HepG2 (cell line): ENCODE data around the gene HMG20B. TPM values are rescaled to one million over a fixed set of nuclear protein-coding genes. Genes with fewer than 3 reads are reported as not detected.

Source experiments
- ADNP ChIP-seq: sonication (generic); formaldehyde crosslinking; IDR thresholded peaks from 2 replicates; pipeline ENCODE4 v1.4.0; 2020; ENCODE audit warnings: missing genetic modification reagents
- ELF3 ChIP-seq: IDR thresholded peaks from 2 replicates; pipeline ENCODE4 v1.6.1; 2016; ENCODE audit warnings: missing genetic modification reagents, missing compliant biosample characterization
- EP300 ChIP-seq, 3 experiments: sonication (generic) in 1 of 3; formaldehyde crosslinking in 1 of 3; IDR thresholded peaks; 2 replicates each; pipeline versions ENCODE4 v1.5.1 to v1.6.1; 2011 to 2020; ENCODE audit warnings: low read depth in 2 of 3, low read length in 2 of 3, borderline replicate concordance in 1 of 3, improper control_type of control experiment in 1 of 3, mild to moderate bottlenecking in 1 of 3, missing genetic modification reagents in 1 of 3, moderate library complexity in 1 of 3
- FIP1L1 ChIP-seq: fragments of 200-400 bp; formaldehyde crosslinking; IDR thresholded peaks from 2 replicates; pipeline ENCODE4 v1.6.1; 2018; ENCODE audit warnings: low read depth, mild to moderate bottlenecking, low read length, moderate library complexity, borderline replicate concordance; ENCODE audit not compliant: insufficient read depth
- HDAC2 ChIP-seq: sonication (generic); formaldehyde crosslinking; IDR thresholded peaks from 2 replicates; pipeline ENCODE4 v1.4.0; 2020; ENCODE audit warnings: missing genetic modification reagents
- MAZ ChIP-seq, 2 experiments: sonication (generic) in 1 of 2; formaldehyde crosslinking in 1 of 2; IDR thresholded peaks; 2 replicates each; pipeline versions ENCODE4 v1.5.0 to v1.6.1; 2012 to 2020; ENCODE audit warnings: low read depth in 2 of 2, mild to moderate bottlenecking in 2 of 2, borderline replicate concordance in 1 of 2, improper control_type of control experiment in 1 of 2, low read length in 1 of 2, missing genetic modification reagents in 1 of 2, moderate library complexity in 1 of 2
- MED8 ChIP-seq: sonication (generic); formaldehyde crosslinking; IDR thresholded peaks from 2 replicates; pipeline ENCODE4 v1.8.1; 2023; ENCODE audit warnings: mild to moderate bottlenecking, missing genetic modification reagents; ENCODE audit not compliant: insufficient replicate concordance
- MEF2D ChIP-seq: sonication (generic); formaldehyde crosslinking; IDR thresholded peaks from 2 replicates; pipeline ENCODE4 v1.5.1; 2020; ENCODE audit warnings: mild to moderate bottlenecking, missing genetic modification reagents
- NFIB ChIP-seq: sonication (generic); formaldehyde crosslinking; IDR thresholded peaks from 2 replicates; pipeline ENCODE4 v1.9.0; 2021; ENCODE audit warnings: missing genetic modification reagents, mild to moderate bottlenecking, borderline replicate concordance
- NRL ChIP-seq: sonication (generic); formaldehyde crosslinking; IDR thresholded peaks from 2 replicates; pipeline ENCODE4 v1.5.0; 2020; ENCODE audit warnings: missing genetic modification reagents, mild to moderate bottlenecking, moderate library complexity, borderline replicate concordance
- RAD21 ChIP-seq: fragments of 450-650 bp; formaldehyde crosslinking; IDR thresholded peaks from 2 replicates; pipeline ENCODE4 v1.5.0; 2020; ENCODE audit warnings: mild to moderate bottlenecking
- RBM22 ChIP-seq: fragments of 200-400 bp; formaldehyde crosslinking; optimal IDR thresholded peaks from 2 replicates; pipeline ENCODE3; 2017; ENCODE audit warnings: mild to moderate bottlenecking, low read length, moderate library complexity
- SKIL ChIP-seq: sonication (generic); formaldehyde crosslinking; IDR thresholded peaks from 2 replicates; pipeline ENCODE4 v1.8.0; 2022; ENCODE audit warnings: missing genetic modification reagents, mild to moderate bottlenecking, moderate library complexity, borderline replicate concordance
- SYNCRIP ChIP-seq: fragments of 200-400 bp; formaldehyde crosslinking; IDR thresholded peaks from 2 replicates; pipeline ENCODE4 v1.6.1; 2018; ENCODE audit warnings: mild to moderate bottlenecking, low read depth, low read length; ENCODE audit not compliant: insufficient read depth
- TRIM24 ChIP-seq: sonication (generic); formaldehyde crosslinking; IDR thresholded peaks from 2 replicates; pipeline ENCODE4 v1.8.0; 2022; ENCODE audit warnings: mild to moderate bottlenecking, missing genetic modification reagents
- ZFY ChIP-seq: sonication (generic); formaldehyde crosslinking; IDR thresholded peaks from 2 replicates; pipeline ENCODE4 v1.4.0; 2020; ENCODE audit warnings: missing genetic modification reagents
- ZIK1 ChIP-seq: sonication (generic); formaldehyde crosslinking; IDR thresholded peaks from 2 replicates; pipeline ENCODE4 v1.5.0; 2020; ENCODE audit warnings: mild to moderate bottlenecking, low read depth, missing genetic modification reagents, borderline replicate concordance
- ZKSCAN1 ChIP-seq: fragments of 150-350 bp; IDR thresholded peaks from 2 replicates; pipeline ENCODE4 v1.6.1; 2014; ENCODE audit warnings: low read length
- ZNF143 ChIP-seq: sonication (generic); formaldehyde crosslinking; IDR thresholded peaks from 2 replicates; pipeline ENCODE4 v1.4.0; 2020; ENCODE audit warnings: missing genetic modification reagents
- ZNF17 ChIP-seq: sonication (generic); formaldehyde crosslinking; IDR thresholded peaks from 2 replicates; pipeline ENCODE4 v1.5.0; 2020; ENCODE audit warnings: mild to moderate bottlenecking, missing genetic modification reagents
- ZNF205 ChIP-seq: IDR thresholded peaks from 2 replicates; pipeline ENCODE4 v1.6.1; 2018; ENCODE audit warnings: missing biosample characterization, missing genetic modification reagents
- ZNF260 ChIP-seq: sonication (generic); formaldehyde crosslinking; IDR thresholded peaks from 2 replicates; pipeline ENCODE4 v1.4.0; 2020; ENCODE audit warnings: missing genetic modification reagents, low read depth, mild to moderate bottlenecking, borderline replicate concordance
- ZNF350 ChIP-seq: sonication (generic); formaldehyde crosslinking; IDR thresholded peaks from 2 replicates; pipeline ENCODE4 v1.4.0; 2020; ENCODE audit warnings: mild to moderate bottlenecking, low read depth, missing genetic modification reagents, borderline replicate concordance
- ZNF484 ChIP-seq: sonication (generic); formaldehyde crosslinking; IDR thresholded peaks from 2 replicates; pipeline ENCODE4 v1.5.1; 2020; ENCODE audit warnings: mild to moderate bottlenecking, low read depth, missing genetic modification reagents, borderline replicate concordance
- ZNF543 ChIP-seq: sonication (generic); formaldehyde crosslinking; IDR thresholded peaks from 2 replicates; pipeline ENCODE4 v1.4.0; 2020; ENCODE audit warnings: mild to moderate bottlenecking, missing genetic modification reagents
- ZNF567 ChIP-seq: sonication (generic); formaldehyde crosslinking; IDR thresholded peaks from 2 replicates; pipeline ENCODE4 v1.8.1; 2023; ENCODE audit warnings: mild to moderate bottlenecking, missing genetic modification reagents, borderline replicate concordance
- ZNF619 ChIP-seq: sonication (generic); formaldehyde crosslinking; IDR thresholded peaks from 2 replicates; pipeline ENCODE4 v1.4.0; 2020; ENCODE audit warnings: mild to moderate bottlenecking, missing genetic modification reagents
- polyA plus RNA-seq, 8 experiments: library from polyadenylated mRNA; depleted of rRNA in 3 of 8; stranded (reverse) in 7 of 8; unstranded in 1 of 8; fragments of >200 nt; fragmentation: Illumina TruSeq in 4 of 8; extraction: Trizol in 4 of 8; gene quantifications; 2 replicates each; pipeline versions ENCODE4 v1.2.1 to v1.2.3, GENCODE V29; 2011 to 2016; ENCODE audit warnings: low read depth in 4 of 8, missing spikeins in 1 of 8, mixed read lengths in 1 of 8; ENCODE audit not compliant: insufficient read depth in 1 of 8
- total RNA-seq, 5 experiments: library from RNA; depleted of rRNA; stranded (reverse); fragments of >200 nt; fragmentation: Illumina TruSeq; extraction: Trizol; gene quantifications; 2 replicates each; pipeline ENCODE4 v1.2.3, GENCODE V29; 2016; ENCODE audit warnings: low read depth in 1 of 5
- TF ChIP-seq, protein P1 (sequence below): sonication (generic); formaldehyde crosslinking; IDR thresholded peaks from 2 replicates; pipeline ENCODE4 v1.4.0; 2020; ENCODE audit warnings: mild to moderate bottlenecking, missing genetic modification reagents

The HMG20B gene
- total and polyA plus RNA-seq, 2 of the 13 experiments (the other 11 are each of a cell fraction or from before 2014, with no cell fraction given), result 23.9 to 29.2 TPM

- no peak for TF ChIP-seq ZNF260 (CRISPR knock-in tag)
- no peak for TF ChIP-seq ZNF350 (CRISPR knock-in tag)
- no peak for TF ChIP-seq NFIB (CRISPR knock-in tag)
- no peak for TF ChIP-seq EP300 (IDR thresholded peaks at IDR 0.05; ENCODE audit: low read depth in 2 of 2, low read length in 2 of 2)
- TF ChIP-seq EP300 (CRISPR knock-in tag; IDR thresholded peaks at IDR 0.05; ENCODE audit: borderline replicate concordance), result no peak
- no peak for TF ChIP-seq SYNCRIP
- TF ChIP-seq ZNF143, result no peak
- TF ChIP-seq FIP1L1, result no peak
- TF ChIP-seq ZNF17, result no peak
- no peak for TF ChIP-seq SKIL (CRISPR knock-in tag)
- no peak for TF ChIP-seq NRL
- peak; percentile 82 for TF ChIP-seq RAD21 (CRISPR knock-in tag)
- no peak for TF ChIP-seq MEF2D (CRISPR knock-in tag)
- TF ChIP-seq, protein P1, sequence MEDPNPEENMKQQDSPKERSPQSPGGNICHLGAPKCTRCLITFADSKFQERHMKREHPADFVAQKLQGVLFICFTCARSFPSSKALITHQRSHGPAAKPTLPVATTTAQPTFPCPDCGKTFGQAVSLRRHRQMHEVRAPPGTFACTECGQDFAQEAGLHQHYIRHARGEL (CRISPR knock-in tag), result no peak
- no peak for TF ChIP-seq MED8 (CRISPR knock-in tag)
- no peak for TF ChIP-seq ZNF205 (CRISPR knock-in tag)
- TF ChIP-seq ZKSCAN1, result no peak
- no peak for TF ChIP-seq ZNF619 (CRISPR knock-in tag)
- no peak for TF ChIP-seq ZNF567 (CRISPR knock-in tag)
- TF ChIP-seq HDAC2 (CRISPR knock-in tag), result no peak
- no peak for TF ChIP-seq MAZ (IDR thresholded peaks at IDR 0.05; ENCODE audit: borderline replicate concordance, low read depth, low read length)
- TF ChIP-seq MAZ (CRISPR knock-in tag; IDR thresholded peaks at IDR 0.05; ENCODE audit: low read depth), result no peak
- peak; percentile 69; the same call in 1 of the 2 replicates for TF ChIP-seq ADNP (CRISPR knock-in tag)
- TF ChIP-seq ZFY (CRISPR knock-in tag), result peak; percentile 26; the same call in 1 of the 2 replicates
- TF ChIP-seq ELF3 (CRISPR knock-in tag), result 0 out of 2 replicates have a peak, but pooled peaks have one; percentile 20
- TF ChIP-seq RBM22, result peak; percentile 24
- TF ChIP-seq TRIM24 (CRISPR knock-in tag), result no peak
- TF ChIP-seq ZNF543 (CRISPR knock-in tag), result no peak
- no peak for TF ChIP-seq ZIK1 (CRISPR knock-in tag)
- TF ChIP-seq ZNF484 (CRISPR knock-in tag), result no peak
Observed at GRCh38 chr19:3544742-3545668, 27.7 kb upstream of the HMG20B start (continued).
